PFSK-1 (cell line): Measurements from ENCODE around the gene ATP2A1.

ENCODE experiments used
- POLR2AphosphoS5 ChIP-seq: IDR thresholded peaks from 2 replicates; pipeline ENCODE4 v1.6.1; 2012; ENCODE audit warnings: low read depth, mild to moderate bottlenecking, control low read depth, low read length, moderate library complexity
- SIN3A ChIP-seq: IDR thresholded peaks from 2 replicates; pipeline ENCODE4 v1.6.1; 2012; ENCODE audit warnings: mild to moderate bottlenecking, low read length, moderate library complexity, borderline replicate concordance; ENCODE audit not compliant: insufficient read depth

DNA sequence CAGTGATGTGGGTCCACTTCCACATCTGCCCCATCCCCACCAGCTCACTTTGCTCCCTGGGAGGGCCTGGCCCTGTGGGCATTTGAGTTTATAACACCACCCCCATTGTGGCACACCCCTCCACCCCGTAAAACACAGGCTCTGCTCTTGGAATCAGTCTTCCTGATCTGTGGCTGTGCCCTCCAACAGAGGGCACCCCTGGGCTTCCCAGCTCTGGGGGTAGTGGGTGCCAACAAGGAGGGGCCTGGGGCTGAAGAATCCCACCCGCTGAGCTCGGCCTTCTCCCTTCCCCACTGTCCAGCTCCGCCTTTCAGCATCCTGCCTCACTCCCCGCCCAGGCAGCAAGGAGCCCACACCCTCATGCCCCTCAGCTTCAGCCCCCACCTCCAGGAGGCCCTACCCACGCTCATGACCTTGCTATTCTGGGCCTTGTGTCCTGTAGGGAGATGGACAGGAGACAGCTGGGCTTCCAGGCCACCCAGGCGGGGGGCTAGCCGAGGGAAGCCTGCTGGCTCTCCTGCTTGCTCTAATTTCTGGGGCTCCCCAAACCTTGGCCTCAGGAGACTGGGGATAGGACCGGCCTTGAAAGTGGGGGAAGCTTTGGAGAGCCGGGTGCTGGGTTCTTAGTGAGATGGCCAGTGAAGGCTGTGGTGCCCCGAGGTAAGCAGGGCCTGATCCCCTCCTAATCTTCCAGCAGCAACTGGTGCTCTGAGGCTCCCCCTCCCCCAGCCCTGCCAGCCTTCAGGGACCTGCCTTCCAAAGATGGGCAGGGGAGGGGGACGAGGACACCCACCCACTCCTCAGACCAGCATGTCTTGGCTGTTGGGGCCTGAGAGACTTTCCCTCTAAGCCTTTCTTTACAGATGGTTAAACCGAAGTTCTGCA, 2.9 kb upstream of the ATP2A1 start:
- no peak for TF ChIP-seq SIN3A
- TF ChIP-seq POLR2AphosphoS5 = no peak
